Ovary (tissue), 3 donors: ENCODE results near the gene PLEKHO2.

Experiments used
- CTCF ChIP-seq, 3 donors: fragments of 450-650 bp in 2 of 3; fragments of 200-600 bp in 1 of 3; IDR thresholded peaks; one replicate each; pipeline versions ENCODE4 v1.5.1 to v1.8.0; 2016 to 2022; ENCODE audit warnings: antibody characterized with exemption in 3 of 3, mild to moderate bottlenecking in 1 of 3
- POLR2A ChIP-seq: fragments of 450-650 bp; IDR thresholded peaks from one replicate; pipeline ENCODE4 v1.6.1; 2017; ENCODE audit warnings: antibody characterized with exemption, mild to moderate bottlenecking, moderate library complexity
- donor health status: DM: no; HTN: no; CAD: no.

- TF ChIP-seq POLR2A (no peak), CTCF (IDR thresholded peaks at IDR 0.05) (no peak)
Observed at GRCh38 chr15:64905941-64906340, 64.2 kb downstream of the PLEKHO2 start.
